Epithelial cell of prostate (primary cell): ENCODE measurements around the gene EXOC3.
A peak's percentile ranks its signal among the peaks of the same experiment; 100 is the strongest.
"Not testable (repeated sequence)": the region's sequence is repeated elsewhere in the genome, so short reads cannot be mapped to it uniquely, and the experiment has no call there.

Experiments used
- DNase-seq: peaks from one replicate; pipeline ENCODE4 v3.0.0-alpha.2; 2011; ENCODE audit warnings: low read depth, low spot score
- H3K27ac ChIP-seq: fragments of 450-650 bp; 2 replicates; pipeline ENCODE4 v1.5.1; 2017; ENCODE audit warnings: mild to moderate bottlenecking

Gene EXOC3

GRCh38 chr5:470961-471749 is 28.2 kb downstream of the EXOC3 start:
- no peak for DNase-seq

DNA sequence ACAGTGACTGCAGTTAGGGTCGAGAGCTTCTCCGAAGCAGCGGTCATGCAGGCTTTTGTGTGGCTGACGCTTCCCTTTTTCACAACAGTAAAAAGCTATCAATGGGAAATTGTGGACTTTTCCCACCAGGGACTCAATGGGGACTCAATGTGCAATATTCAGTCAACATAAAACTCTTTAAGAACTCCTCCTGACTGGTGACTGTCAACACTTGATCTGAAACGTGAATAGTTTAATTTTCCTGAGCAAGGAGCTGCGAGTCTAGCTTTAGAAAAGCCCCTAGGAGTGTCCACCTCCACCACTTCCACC is 28.7 kb downstream of the EXOC3 start:
- H3K27ac ChIP-seq, result no peak overlapping the region
- DNase-seq, result no peak

More at GRCh38 chr5:470961-471749, 28.2 kb downstream of the EXOC3 start:
- no peak overlapping the region for H3K27ac ChIP-seq

DNA sequence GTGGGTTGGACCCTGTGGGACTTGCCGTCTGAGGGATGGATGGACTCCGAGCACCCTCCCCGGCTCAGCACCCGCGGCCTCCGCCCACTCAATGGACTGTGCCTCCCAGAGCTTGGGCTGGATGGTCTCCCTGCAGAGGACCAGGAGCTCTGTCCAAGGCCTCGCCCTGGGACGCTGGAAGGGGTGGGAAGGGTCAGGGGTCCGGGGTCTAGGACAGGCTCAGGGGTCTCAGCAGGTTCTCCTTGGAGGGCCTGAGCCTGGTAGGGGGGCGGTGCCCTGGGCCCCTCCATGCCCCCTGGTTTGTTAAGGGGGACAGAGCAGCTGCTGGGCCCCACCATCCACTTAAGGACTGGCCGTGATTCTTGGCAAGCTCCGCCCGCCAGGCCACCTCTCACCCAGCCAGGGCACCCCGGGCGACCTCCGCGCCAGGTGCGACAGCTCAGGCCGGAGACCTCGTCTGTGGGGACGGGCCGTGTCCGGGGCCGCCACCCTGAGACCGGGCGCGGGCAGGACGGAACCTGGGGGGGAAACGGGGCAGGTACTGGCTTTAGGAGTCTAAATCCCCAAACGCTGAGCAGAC is 29.2 kb downstream of the EXOC3 start:
- no peak for DNase-seq
- peak overlapping the region; percentile 28 for H3K27ac ChIP-seq

DNA sequence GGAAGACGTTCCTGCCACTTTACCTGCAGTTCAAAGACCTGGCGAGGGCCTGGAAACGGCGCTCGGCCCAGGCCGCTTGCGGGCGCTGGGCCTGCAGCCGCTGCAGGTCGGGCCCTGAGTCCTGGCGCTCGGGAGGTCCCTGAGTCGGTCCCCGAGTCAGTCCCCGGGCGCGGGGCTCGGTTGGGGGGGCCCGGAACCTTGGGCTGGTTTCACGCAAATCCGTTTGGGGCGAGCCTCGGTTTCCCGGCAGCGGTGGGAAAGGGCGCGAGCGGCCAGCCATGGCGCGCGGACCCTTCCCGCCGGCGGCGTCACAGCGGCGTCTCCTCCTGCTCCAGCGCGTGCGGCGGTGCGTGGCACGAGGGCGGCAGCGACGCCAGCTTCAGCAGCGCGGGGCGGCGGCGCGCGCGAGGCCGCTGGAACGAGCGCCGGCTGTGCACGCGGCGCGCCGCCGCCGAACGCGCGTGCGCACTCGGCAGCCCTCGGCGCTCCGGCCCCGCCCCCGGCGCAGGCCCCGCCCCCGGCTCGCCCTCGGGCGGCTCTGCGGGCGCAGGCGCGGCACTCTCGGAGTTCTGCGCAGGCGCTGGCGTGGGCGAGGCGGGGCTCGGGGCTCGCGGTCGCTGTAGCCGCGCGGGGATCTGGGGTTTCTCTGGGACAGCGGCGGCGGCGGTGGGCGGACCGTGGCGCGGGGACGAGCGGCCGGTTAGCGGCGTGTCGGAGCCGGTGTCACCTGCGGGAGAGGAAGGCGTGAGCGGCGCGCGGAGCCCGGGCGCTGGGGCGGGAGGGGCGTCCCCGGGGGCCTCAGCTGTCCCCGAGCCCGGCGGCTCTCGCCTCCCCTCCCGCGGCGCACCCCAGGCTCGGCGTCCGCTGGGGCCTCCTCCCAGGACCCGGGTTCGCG is 29.9 kb downstream of the EXOC3 start:
- DNase-seq, result no peak
- peak overlapping the region; percentile 33 for H3K27ac ChIP-seq

DNA sequence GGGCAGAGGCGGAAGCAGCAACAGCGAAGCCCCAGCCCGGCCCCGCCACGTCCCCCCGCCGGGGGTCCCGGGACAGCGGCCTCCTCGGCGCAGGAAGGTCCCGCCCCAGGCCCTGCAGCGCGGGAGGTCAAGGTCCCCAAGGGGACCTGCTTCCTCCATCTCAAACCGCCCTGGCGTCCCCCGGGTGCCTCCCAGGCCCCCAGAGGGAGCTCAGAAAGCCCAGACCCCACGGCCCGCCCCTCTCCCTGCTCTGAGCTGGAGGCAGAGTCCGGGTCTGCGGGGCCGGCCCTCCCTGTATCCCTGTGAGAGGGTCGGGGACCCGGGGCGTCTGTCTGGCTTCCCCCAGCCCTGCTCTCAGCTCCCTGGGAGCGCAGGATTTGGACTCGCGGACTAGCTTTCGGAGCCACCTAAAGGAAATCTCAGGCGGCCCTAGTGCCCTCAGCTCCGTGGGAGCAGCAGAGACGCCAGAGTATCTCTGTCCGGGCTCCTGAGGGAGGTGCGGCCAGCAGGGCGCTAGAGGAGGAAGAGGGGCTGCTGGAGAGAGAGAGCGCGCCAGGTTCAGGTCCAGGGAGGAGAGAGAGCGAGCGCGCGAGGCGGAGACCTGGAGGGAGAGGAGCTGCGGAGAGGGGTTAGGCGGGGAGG is 30.7 kb downstream of the EXOC3 start:
- peak overlapping the region; percentile 33 for H3K27ac ChIP-seq
- no peak for DNase-seq

DNA sequence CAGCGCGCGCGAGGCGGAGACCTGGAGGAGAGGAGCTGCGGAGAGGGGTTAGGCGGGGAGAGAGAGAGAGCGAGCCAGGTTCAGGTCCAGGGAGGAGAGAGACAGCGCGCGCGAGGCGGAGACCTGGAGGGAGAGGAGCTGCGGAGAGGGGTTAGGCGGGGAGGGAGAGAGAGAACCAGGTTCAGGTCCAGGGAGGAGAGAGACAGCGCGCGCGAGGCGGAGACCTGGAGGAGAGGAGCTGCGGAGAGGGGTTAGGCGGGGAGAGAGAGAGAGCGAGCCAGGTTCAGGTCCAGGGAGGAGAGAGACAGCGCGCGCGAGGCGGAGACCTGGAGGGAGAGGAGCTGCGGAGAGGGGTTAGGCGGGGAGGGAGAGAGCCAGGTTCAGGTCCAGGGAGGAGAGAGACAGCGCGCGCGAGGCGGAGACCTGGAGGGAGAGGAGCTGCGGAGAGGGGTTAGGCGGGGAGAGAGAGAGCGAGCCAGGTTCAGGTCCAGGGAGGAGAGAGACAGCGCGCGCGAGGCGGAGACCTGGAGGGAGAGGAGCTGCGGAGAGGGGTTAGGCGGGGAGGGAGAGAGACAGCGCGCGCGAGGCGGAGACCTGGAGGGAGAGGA is 31.4 kb downstream of the EXOC3 start:
- not testable (repeated sequence) for H3K27ac ChIP-seq, DNase-seq

- H3K27ac ChIP-seq, result no peak overlapping the region
- DNase-seq, result no peak
Measured at GRCh38 chr5:474840-475661, 32.1 kb downstream of the EXOC3 start.

DNA sequence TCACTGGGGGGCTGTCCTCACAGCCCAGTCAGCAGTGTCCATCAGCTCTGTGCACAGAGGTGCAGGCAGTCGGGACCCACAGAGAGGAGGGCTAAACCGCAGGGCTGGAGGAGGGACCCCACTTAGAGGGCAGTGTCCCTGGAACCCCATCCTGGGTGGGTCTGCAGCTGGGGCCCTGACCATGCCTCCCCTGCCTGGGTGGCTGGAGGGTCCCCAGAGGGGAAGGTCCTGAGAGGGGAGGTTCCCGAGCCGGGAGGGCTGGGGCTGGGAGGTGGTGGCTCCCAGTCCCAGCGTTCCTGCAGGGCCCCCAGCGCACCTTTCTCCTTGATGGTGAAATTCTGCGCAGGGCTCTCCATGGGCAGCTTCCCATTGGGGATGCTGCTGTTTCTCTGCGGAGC is 32.7 kb downstream of the EXOC3 start:
- H3K27ac ChIP-seq, result no peak overlapping the region
- no peak for DNase-seq

GRCh38 chr5:476102-476813 is 33.3 kb downstream of the EXOC3 start:
- no peak overlapping the region for H3K27ac ChIP-seq
- no peak for DNase-seq

DNA sequence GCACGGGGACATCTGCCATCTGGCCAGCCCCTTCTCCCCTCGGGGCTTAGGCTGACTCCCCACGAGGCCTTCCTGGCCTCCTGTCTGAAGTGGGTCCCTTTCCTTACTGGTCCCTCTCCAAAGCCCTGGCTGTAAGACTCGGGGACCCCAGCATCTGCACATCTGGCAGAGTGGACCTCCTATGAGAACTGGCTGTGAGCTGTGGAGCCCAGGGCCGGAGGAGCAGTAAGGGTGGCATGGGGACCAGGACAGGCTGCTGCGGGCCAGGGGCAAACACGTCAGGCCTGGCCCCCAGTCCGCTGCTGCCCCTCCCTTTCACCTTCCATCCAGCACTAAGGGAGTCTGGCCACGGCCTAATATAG is 33.8 kb downstream of the EXOC3 start:
- DNase-seq, result no peak
- H3K27ac ChIP-seq, result no peak overlapping the region

DNA sequence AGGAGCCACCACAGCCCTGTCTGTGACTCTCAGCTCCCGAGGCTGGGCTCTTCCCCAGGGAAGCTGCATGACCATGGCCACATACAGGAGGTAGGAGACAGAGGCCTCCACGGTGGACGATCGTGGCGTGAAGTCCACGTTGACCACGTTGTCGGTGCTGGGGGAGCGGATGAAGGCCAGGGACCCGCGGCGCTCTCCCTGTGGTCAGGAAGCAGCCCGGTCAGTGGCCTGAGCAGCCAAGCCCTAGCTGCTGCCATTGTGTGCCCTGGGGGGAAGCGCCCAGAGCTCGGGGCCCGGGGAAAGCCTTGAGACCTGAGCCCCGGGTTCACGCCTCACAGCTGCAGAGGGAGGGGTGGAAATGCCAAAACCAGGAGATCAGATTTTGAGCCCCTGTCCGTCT is 34.3 kb downstream of the EXOC3 start:
- no peak for DNase-seq
- no peak overlapping the region for H3K27ac ChIP-seq

GRCh38 chr5:477871-478270 is 34.9 kb downstream of the EXOC3 start:
- DNase-seq, result no peak
- no peak overlapping the region for H3K27ac ChIP-seq

- DNase-seq, result no peak
- H3K27ac ChIP-seq, result no peak overlapping the region
Measured at GRCh38 chr5:478369-478981, 35.5 kb downstream of the EXOC3 start.

DNA sequence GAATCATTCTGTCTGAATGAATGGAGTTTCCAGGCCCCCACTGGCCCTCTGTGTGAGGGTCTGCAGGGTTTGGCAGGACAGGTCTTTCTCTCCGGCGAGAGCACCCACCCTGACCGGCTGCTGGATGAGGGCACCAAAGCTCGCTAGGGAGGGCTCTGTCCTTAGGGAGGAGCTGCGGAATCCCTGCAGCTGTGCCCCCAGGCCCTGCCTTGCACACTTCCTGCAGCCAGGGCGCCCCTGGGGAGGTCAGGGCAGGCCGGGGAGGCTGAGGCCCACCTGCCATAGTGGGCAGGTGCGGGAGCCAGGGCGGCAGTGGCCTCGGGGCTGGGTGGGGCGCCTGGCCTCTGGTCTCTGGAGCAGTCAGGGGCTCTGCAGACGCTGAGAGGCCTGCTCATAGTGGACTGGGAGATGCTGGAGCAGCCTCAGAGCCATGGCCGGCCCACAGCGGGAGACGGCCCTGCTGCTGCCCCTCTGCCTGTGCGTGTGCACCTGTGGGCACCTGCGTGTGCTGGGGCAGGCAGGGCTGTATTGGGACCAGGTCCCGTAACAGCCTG is 36.1 kb downstream of the EXOC3 start:
- DNase-seq, result no peak
- H3K27ac ChIP-seq, result no peak overlapping the region

GRCh38 chr5:479566-480319 is 36.8 kb downstream of the EXOC3 start:
- no peak overlapping the region for H3K27ac ChIP-seq
- DNase-seq, result no peak

DNA sequence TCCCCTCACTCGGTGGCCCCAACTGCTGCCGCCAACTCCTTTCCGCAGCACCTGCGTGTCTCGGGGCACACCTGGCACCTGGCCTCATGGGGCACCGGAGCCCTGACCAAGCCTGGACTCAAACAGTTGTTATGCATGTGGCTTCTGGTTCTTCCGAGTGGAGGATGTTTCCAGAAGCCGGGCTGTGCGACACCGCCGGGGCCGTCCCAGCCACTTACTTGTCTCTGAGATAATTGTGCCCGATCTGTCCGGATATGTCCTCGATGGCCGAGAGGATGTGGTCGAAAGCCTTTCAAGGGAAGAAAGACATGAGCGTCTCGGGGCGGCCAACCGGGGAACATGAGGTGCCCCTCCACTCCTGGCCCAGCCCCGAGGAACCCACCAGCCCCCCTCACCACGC is 38.4 kb downstream of the EXOC3 start:
- H3K27ac ChIP-seq, result no peak overlapping the region
- no peak for DNase-seq

DNA sequence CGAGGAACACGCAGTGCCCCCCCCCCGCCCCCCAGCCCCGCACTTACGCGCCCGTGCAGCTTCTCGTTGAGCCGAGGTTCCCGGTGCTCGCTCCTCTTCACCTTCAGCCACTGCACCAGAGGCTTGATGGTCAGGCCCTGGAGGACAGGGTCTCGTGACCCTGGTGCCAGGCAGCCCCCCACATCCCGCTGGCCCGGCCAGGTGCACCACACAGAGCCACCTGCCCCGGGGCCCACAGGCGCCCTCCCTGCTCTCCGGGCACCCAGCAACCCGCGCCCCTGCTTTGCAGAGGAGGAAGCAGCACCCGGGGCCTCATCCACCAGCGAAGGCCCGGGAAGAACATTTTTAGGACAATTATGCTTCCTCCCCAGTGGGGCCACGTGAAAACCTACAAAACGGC is 39.0 kb downstream of the EXOC3 start:
- DNase-seq, result no peak
- no peak overlapping the region for H3K27ac ChIP-seq

DNA sequence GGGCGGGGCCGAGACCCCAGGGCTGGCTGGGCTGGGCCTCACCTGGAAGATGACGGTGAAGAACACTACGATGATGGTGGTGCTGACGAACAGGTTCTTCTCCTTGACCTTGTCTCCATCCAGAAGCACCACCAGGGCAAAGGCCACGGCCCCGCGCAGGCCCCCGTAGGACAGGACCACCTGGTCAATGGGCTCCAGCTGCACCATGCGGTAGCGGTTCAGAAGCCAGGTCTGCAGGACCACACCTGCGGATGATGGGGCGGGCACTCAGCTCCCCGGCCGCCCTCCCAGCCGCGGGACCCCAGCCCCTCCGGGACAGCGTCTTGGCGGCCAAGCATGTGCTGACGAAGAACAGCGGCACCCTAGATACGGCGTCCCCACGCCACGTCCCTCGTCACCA is 39.5 kb downstream of the EXOC3 start:
- H3K27ac ChIP-seq, result no peak overlapping the region
- no peak for DNase-seq
